DMS114 treated with DMSO at 0.1 percent for 48 hours (cell line): Measurements from ENCODE around the gene LYZL1.
"Not testable (repeated sequence)": the region's sequence is repeated elsewhere in the genome, so short reads cannot be mapped to it uniquely, and the experiment has no call there.

ENCODE experiments used
- DNase-seq: peaks from one replicate; lab custom pipeline; 2025; ENCODE audit not compliant: unreplicated experiment; lab: John Stamatoyannopoulos, UW

The LYZL1 gene

DNA sequence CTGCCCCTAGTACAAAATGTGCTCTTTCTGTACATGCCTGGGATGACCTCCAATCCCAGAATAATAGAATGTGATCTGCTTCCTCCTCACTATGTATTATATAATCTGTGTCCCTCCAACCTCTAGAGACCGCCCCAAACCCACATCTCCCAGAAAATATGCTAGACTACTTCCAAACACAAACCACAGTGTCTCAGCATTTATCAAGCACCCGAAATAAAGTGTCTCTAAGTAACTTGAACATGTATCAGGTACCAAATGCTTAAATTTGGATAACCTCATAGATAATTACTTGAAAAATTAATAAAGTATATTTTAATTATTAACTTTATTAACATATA lies 16.1 kb downstream of the LYZL1 start:
- no peak for DNase-seq

DNA sequence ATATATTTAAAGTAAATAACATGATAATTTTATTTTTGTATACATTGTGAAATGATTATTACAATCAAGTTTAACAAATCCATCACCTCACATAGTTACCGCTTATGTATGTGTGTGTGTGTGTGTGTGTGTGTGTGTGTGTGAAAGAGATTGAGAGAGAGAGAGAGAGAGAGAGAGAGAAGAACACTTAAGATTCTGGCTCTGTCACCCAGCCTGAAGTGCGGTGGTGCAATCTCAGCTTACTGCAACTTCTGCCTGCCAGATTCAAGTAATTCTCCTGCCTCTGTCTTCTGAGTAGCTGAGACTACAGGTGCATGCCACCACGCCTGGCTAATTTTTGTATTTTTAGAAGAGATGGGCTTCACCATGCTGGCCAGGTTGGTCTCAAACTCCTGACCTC lies 17.8 kb downstream of the LYZL1 start:
- DNase-seq = no peak

DNA sequence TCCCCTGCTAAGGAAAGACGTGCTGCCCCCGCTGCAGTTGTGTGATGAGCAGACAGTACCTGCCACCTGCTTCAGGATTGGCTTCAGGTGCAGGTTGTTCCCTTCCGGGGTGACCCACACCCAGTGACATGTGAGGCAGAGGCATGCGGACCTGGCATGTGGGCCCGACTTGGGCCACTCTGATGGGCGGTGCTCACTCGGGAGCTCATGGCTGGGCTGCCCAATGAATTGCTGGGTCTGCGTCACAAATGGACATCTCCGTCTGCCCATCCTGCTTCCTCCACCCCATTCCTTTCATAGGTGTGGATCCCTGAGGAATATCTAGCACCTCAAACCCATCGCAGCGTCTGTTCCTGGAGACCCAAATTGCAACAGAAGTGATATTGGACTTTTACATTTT lies 19.3 kb downstream of the LYZL1 start:
- not testable (repeated sequence) for DNase-seq

DNA sequence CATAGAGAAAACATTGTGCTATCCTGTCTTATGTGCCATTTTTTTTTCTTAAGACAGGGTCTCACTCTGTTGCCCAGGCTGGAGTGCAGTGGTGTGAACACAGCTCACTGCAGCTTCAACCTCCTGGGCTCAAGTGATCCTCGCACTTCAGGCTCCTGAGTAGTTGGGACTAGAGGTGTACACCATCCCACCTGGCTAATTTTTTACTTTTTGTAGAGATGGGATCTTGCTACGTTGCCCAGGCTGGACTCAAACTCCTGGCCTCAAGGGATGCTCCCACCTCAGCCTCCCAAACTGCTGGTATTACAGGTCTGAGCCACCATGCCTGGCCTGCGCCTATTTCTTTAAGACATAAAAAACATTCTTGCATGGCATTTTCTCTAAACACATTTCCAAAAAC lies 20.6 kb downstream of the LYZL1 start:
- DNase-seq = no peak

DNA sequence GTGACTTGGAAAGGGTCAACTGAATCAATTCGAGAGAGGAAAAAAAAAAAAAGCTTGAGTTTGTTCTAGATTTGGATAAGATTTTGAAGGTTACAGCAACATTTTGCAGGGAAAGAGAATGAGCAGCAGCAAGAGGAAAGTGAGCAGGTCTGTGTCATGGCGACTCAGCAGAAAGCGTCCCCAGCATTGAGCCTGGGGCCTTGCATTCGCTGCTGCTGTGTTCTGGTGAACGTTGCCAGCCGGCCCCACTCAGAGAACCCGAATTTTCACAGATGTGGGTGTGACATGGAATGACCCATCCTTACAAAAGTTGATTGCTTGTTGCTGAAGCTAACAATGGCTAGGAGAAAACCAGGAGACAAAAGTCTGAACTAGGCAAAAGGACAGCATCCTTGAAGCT lies 21.6 kb downstream of the LYZL1 start:
- DNase-seq = not testable (repeated sequence)

DNA sequence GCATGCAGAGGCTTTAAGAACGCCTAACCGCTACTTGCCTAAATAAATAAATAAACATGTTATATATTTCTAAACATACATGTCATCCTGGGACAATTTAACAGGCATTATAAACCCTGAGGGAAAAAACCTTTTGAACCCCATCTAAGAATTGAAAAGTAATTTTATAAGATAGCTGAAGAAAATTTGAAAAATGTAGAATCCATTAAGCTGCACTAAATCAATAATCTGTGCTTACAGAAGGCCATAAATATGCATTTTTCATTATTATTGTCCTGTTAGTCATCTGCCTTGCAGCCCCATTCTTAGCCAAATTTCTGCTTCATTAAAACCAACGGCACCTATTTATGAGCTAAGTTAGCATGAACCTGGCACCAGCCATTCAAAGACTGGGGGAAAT lies 24.2 kb downstream of the LYZL1 start:
- DNase-seq = no peak

DNA sequence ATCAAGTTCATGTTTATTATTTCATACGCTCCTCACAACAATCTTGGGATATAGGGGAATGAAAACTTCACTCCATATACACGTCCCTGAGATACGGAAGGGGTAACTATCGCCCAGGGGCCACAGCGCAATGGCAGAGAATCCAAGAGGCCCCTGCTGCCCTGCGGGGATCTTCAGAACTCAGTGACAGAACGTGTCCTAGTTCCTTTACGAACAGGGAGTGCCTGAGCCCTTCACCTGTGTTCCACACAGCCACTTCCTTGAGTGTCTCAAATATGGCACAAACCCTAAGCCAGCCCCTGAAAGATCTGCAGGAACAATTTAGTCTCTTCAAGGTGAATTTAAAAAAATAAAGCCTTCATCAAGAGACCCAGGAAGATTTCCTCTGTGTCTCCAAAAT lies 25.9 kb downstream of the LYZL1 start:
- no peak for DNase-seq

DNA sequence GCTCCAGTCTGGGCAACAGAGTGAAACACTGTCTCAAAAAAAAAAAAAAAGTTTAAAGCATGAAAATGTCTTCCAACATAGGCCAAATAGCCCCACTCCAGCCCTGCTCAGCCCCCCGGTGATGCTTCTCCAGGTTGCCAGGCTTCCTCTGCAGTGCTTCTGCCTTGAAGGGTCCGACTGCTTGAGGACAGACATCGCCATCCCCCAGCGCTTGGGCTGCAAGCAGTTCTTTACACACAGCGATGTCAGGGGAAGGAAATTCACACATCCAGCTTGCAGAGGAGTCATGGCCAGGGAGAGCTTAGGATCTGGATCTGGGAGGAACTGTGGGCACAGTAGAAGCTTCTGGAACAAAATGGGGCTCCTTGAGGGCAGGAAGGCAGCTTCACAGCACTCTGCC lies 26.9 kb downstream of the LYZL1 start:
- no peak for DNase-seq

DNA sequence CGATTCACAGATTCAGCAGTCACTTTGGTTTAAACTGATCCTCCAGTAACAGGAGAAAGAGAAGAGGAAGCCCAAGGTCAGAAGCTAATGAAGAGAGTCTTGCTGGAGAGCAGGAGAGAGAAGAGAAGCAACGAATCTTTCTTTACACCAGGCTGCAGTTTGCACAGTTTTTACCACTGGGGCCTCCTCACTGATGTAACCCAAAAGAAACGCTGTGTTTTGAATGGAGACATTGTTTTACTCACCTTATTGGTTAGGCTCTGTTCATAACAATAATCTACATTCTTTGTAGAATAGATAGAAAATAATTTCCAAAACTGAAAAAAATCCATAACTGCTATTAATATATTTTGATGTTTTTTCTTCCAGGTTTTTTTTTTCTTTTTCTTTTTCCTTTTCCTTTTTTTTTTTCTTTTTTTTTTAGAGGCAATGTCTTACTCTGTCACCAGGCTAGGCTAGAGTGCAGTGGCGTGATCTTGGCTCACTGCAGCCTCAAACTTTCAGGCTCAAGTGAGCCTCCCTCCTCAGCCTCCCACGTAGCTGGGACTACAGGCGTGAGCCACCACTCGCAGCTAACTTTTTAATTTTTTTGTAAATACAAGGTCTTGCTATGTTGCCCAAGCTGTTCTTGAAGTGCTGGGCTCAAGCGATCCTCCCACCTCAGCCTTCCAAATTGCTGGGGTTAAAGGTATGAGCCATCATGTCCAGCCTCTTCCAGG lies 27.6 kb downstream of the LYZL1 start:
- DNase-seq = no peak

DNA sequence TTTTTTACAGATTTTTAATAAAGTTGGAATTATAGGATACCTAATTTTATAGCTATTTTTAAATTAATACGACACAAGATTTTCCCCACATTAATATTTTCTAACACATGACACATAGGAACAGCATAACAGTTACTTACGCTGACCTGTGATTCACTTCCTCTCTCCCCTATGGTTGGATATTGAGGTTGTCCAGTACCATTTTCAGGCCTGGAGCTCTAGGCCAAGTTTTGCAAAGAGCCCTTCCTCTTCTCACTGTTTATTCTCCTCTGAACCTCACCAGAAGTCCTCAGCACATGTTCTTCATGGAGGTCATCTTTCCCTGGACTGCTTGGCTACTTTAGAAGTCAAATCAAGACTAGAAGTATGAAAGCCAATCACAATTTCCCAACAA lies 28.2 kb downstream of the LYZL1 start:
- no peak for DNase-seq

DNA sequence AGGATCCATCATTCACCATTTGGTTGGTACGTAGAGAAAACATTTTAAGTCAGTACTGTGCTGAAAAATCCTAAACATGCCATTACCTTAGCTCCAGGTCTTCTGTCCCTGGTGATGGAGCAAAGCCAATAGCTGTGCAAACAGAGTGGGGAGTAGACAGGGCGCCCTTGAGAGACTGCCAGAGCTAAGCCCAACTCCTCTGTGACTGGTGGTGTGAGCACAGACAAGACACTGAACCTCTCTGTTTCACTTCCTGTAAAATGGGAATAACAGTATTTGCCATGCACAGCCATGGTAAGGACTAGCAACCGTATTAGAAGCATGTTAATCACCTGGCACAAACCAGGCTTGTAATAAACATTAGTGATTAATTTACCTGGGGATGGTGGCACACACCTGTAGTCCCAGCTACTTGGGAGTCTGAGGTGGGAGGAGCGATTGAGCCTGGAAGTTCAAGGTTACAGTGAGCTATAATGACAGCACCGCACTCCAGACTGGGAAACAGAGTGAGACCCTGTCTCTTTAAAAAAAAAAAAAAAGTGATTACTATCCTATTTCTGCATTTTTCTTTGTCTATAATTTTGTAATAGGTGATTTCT lies 28.7 kb downstream of the LYZL1 start:
- no peak for DNase-seq

DNA sequence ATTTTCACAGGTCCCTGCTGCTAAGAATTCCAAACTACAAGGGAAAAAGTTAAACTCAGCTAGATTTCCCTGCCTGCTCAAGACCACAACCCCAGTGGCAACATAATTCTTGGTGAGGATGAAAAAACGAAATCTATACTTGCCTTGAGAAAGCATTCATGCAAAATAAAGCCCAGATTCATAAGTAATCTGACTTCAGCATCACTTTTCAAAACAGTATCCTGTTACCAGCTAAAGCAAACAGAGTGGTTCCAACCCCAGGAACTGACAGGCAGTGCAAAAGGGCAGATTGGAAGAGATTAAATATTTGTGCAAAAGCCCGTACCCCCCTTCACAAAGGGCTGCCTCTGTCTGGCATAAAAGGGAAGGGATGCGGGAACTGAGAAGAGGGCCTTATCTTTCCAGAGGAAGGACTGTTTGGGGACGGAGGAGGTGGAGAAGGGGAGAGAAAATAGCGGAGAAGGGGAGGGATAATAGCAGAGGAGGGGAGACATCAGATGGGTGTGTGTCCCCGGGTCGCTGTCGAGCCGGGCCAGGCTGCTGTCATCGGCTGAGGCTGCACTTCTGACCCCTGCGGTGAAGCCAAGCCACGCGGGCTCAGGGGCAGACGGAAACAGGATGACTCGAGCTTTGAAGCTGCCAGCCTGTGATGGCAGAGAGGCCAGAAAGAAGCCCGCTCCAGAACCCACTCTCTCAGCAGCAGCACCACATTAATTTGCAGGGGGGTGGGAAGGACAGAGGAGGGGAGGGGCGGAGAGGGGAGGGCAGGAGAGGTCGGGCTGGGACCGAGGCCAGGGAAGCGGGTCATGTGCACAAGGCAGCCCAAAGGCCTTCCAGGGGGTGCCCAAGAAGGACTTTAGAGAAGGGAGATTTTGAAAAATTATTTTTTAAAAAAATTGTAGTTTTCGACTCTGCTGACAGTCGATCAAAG lies 29.5 kb downstream of the LYZL1 start:
- not testable (repeated sequence) for DNase-seq

DNA sequence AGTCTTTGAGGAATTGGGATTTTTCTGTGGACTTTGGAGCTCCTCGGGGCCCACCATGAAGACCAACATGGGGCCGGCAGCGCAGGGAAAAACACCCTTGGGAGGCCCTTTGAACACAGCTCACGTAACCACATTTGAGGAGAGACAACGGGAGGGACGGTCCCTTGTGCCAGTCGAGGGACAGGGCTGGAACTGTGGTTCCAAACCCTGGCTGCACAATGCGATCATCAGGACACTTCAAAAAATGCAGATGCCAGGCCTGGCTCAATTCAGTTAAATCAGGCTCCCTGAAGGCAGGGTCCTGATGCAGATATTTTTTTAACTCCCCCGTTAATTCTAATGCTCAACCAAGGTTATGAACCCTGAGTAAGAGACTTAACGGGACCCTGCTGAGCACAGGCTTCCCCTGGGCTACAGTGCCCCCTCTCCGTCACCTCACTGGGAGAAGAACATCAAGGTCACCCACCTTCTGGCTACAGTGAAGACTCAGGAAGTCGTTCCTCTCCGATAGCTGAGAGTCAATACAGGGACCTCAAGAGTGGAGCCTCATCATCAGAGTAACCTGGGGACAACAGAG lies 30.4 kb downstream of the LYZL1 start:
- DNase-seq = no peak

DNA sequence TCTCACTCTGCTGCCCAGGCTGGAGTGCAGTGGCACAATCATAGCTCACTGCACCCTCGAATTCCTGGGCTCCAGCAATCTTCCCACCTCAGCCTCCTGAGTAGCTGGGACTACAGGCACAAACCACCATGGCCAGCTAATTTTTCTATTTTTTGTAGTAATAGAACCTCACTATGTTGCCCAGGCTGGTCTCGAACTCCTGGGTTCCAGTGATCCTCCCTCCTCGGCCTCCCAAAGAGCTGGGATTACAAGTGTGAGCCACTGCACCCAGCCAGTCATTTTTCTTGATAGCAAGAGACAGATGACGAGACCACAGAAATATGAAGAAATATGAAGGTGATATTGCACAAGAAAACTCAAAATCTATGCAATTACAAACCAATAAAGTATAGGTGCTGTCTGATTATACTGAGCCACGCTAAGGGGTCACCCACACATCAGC lies 31.8 kb downstream of the LYZL1 start:
- not testable (repeated sequence) for DNase-seq

DNA sequence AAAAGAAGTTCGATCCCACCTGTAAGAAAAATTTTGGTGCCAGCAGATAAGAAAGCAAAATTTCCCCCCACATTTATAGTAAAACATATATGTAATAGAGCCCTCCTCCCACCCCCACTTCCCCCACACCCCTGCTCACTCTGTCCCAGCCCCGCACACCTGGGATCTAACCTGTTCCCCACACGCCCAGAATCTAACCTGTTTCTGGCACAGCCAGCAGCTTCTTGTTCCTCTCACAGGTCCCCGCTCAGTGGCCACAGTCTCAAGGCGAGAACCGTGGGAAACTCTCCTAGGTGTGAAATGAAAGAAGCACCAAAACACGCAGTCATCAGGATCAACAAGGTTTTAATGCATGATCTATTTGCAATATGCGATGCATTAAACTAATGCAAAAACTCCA lies 32.8 kb downstream of the LYZL1 start:
- DNase-seq = no peak

DNA sequence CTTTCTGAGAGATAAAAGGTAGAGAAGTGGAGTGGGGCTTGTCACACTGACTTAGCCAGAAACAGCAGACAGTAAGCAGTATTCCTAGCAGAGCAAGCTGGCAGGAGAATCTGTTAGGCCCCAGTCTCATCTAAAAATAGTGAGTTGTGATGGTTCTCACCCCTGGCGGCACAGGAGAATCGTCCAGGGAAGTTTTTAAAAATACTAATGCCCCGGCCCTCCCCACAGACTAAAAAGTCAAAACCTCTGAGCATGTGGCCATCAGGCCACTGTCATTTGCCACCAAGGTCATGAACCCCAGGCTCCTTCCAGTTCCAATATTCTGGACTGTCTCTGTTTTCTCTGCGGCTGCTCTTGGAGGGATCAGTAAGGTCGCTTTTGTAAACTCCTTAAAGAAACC lies 34.0 kb downstream of the LYZL1 start:
- DNase-seq = no peak

DNA sequence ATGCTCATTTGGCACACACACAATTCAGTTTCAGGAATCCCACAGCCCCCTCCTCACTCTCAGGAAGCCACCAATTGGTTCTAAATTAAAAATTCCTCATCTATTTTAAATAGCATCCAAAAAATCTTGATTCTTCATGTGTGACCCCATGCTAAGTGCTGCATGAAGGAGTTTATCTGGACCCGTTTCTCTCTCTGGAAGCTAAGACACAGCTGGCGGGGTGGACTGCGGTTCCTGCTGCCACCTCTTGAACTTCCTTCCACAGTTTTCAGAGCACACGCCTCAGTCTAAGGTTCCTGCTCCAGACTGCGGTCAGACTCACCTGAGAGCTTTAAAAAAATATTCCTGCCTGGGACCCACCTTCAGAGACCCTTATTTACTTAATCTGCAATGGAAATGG lies 34.5 kb downstream of the LYZL1 start:
- DNase-seq = no peak

DNA sequence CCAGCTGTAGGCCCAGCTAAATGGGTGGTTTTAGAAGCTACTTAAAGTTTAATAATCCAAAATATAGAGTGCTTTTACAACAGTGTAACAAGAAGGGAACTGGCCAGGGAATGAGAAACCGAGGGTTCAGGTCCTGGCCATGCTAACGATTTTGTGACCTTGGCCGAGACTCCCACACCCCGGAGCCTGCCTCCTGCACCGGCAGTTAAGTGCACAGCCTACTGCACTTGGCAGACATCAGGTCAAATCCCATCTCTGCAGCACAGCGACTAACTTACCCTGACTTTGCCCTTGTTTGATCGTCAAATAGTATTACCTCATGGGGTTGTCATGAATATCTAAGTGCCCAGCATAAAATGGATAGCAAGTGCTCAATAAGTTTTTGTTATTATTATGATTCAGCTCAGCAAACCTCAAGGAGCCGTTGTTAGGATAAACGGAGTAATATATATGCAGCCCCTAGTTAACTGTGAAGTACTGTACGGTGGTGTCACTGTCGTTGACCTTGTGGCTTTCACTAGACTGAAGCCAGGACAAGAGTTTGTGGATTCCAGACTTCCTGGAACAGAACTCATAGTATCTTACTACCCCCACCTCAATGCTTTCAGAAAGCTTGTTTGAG lies 35.5 kb downstream of the LYZL1 start:
- no peak for DNase-seq

DNA sequence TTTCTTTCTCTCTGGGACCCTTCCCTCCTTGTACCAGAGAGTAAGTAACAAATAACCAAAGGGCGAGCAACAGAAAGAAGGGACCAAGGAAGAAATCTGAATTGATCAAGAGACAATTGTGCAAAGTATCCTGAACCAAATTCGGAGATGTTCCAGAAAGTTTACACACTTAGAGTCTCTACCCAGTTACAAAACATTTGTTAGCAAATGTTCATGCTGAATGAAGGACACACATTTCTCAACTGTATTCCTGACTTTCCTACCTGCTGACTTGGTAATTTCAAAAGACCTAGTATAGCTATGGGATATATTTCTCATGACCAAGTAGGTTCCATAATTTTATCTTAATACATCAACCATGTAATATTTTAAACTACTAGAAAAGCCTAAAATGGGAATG lies 37.4 kb downstream of the LYZL1 start:
- DNase-seq = no peak

DNA sequence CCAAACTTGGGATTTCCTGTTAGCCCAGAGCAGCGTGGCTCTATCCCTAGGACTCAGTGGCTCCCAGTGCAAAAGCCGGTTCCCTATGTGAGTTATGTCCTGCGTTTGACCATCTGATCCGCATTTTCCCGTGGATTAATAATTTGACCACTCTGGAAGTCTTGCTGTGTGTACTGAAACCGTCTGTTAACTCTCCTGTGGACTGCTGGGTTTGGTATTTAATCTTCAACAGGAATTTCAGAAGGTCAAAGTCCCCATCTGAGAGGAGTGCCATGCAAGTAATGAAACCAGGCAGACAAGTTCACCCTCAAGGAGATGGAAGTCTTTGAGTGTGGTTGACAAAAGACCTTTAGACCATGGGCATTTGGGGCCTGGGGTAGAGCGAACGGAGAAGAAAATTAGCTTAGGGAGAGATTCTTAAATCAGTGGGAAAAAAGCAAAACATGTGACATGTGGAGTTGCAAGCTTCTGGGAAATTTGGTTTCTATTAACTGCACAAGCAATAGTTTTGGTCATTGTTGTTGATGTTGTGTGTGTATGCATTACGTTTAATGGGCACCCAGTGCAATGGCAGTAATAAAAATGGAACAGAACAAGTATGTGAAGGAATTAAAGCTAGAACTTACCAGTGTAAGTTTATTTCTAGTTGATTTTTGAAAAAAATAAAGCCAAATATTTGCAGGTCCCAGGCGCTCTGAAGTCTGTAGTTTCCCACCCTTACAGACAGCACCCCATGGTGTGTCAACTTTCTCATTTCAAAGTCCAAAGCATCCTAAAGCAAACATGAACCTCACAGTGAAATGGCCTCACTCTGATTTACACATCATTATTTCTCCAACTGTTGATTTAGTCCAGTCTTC lies 38.2 kb downstream of the LYZL1 start:
- DNase-seq = no peak
